Astrocyte of the spinal cord (primary cell): Measurements from ENCODE around the gene PRDM13.

Experiments used
- DNase-seq: peaks from one replicate; pipeline ENCODE4 v3.0.0; 2011; ENCODE audit warnings: low read depth, low spot score
- H3K4me3 ChIP-seq: 2 replicates; pipeline ENCODE4 v1.5.1; 2011; ENCODE audit warnings: low read depth, mild to moderate bottlenecking, low read length, moderate library complexity
- in situ Hi-C: cut with HindIII; loops from 2 replicates; pipeline ENCODE4 v1.10.0; 2017; ENCODE audit warnings: low sequenced_read_pairs
- TF ChIP-seq, protein P1 (sequence below): IDR thresholded peaks from 2 replicates; pipeline ENCODE4 v1.5.1; 2012; ENCODE audit warnings: low read depth, mild to moderate bottlenecking, low read length, inconsistent platforms

The PRDM13 gene

DNA sequence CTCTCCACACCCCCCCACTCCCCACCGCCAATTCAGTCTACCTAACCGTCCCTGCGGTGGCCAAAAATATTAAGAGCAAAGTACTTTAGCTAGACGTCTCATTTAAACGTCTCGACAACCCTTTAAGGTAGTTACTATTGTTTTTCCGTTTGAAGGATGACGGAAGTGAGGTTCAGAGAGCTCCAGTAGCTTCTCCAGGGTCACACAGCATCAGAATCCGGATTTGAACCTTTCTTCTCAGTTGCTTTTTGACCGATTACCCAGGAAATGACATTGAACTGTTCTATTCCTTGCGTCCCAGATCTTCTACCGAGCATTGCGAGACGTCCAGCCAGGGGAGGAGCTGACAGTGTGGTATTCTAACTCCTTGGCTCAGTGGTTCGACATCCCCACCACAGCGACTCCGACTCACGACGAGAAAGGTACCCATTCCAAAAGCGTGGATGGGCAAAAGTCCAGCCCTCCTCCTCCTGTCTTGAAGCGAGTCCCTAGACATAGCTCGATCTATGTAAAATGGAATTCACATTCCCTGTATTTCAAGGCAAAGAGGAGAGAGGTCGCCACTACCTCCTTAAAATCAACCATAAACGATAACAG lies 2.4 kb downstream of the PRDM13 start:
- H3K4me3 ChIP-seq = no peak overlapping the region
- TF ChIP-seq, protein P1, sequence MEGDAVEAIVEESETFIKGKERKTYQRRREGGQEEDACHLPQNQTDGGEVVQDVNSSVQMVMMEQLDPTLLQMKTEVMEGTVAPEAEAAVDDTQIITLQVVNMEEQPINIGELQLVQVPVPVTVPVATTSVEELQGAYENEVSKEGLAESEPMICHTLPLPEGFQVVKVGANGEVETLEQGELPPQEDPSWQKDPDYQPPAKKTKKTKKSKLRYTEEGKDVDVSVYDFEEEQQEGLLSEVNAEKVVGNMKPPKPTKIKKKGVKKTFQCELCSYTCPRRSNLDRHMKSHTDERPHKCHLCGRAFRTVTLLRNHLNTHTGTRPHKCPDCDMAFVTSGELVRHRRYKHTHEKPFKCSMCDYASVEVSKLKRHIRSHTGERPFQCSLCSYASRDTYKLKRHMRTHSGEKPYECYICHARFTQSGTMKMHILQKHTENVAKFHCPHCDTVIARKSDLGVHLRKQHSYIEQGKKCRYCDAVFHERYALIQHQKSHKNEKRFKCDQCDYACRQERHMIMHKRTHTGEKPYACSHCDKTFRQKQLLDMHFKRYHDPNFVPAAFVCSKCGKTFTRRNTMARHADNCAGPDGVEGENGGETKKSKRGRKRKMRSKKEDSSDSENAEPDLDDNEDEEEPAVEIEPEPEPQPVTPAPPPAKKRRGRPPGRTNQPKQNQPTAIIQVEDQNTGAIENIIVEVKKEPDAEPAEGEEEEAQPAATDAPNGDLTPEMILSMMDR = no peak
- in situ Hi-C loops = no loop called here
- no peak for DNase-seq

DNA sequence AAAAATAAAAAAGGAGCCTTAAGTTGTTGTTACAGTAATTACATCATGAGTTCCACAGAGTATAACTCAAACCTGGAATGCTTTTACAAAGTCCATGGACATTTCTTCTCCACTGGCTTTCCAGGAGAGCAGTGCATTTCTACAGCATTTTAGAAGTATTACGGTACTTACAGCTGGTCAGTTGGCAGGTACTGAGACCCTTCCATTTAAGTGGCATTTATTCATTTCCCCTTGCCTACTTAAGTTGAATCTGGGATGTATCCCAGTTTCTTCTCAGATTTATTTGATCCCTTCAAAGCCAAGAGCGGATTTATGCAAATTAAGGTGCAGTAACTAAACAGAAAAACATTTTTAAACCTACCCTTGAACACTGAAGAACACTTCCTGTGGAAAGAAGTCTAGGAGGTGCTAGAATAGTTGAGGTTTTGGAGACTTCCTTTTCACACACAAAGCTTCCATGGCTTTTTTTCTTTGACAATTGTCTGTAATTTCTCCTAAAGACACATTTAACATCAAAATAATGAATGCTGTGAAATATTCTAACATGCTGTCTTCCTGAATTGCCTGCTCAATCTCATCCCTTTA lies 3.4 kb downstream of the PRDM13 start:
- TF ChIP-seq, protein P1 = no peak
- in situ Hi-C loops = no loop called here
- no peak for DNase-seq

DNA sequence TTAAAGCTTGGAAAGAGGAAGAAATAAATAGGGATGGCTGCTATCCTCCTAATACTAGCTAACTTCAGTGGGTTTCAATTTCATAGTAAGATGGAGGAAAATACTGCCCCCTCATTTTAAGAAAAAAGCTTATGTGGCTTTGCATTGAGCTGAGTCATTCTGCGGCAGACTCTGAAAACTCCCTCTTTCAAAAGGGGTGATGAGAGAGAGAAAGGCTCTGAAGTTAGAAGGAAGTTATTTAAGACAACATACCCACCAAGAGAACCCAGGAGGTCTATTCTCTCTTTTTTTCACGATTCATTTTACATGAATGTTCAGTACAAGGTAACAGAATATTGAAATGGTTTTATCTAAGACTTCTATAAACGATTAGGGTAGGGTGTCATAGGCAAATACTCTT lies 4.5 kb downstream of the PRDM13 start:
- H3K4me3 ChIP-seq = no peak overlapping the region
- DNase-seq = no peak
- TF ChIP-seq, protein P1 = no peak
- in situ Hi-C loops = no loop called here

More for the DNA sequence above, 3.4 kb downstream of the PRDM13 start:
- no peak overlapping the region for H3K4me3 ChIP-seq

DNA sequence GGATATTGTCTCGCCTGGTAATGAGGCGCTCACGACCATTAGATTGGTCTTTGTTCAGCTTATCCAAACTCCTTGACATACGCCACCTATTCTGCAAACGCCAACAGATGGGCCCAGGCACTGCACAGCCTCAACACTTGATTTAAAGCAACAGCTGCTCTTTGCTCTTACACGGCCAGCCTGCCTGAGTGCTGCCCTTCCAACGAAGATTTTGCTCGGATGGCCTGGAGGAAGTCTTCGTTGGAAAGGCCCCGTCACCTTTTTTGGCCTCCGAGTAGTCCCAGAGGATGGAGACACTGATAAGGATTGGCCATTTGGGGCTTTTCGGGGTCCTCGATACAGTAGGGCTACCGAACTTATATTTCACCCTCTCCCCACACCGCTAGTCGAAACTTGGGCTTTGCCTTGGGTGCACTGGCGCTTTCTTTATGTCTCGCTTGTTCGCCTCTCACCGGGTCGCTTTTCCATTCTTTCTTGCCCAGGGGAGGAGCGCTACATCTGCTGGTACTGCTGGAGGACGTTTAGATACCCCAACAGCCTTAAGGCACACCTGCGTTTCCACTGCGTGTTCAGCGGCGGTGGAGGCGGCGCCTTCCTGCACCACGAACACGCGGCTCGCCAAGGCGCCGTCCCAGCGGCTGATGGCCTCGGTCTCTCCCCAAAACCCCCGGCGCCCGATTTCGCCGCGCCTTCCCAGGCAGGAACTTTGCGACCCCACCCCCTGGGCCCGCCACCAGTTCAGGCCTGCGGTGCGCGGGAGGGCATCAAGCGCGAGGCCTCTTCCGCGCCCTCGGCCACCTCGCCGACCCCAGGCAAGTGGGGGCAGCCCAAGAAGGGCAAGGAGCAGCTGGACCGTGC lies 6.1 kb downstream of the PRDM13 start:
- in situ Hi-C loops = no loop called here
- no peak for DNase-seq
- TF ChIP-seq, protein P1 = no peak
- no peak overlapping the region for H3K4me3 ChIP-seq

DNA sequence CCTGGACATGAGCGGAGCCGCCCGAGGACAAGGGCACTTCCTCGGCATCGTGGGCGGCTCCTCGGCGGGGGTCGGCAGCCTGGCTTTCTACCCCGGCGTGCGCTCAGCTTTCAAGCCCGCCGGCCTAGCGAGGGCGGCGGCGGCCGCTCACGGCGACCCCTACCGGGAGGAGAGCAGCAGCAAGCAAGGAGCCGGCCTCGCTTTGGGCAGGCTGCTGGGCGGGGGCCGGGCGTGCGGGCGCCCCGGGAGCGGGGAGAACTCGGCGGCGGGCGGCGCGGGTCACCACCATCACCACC lies 6.7 kb downstream of the PRDM13 start:
- no peak overlapping the region for H3K4me3 ChIP-seq
- TF ChIP-seq, protein P1 = peak; percentile 36
- no peak for DNase-seq
- in situ Hi-C loops = no loop called here

DNA sequence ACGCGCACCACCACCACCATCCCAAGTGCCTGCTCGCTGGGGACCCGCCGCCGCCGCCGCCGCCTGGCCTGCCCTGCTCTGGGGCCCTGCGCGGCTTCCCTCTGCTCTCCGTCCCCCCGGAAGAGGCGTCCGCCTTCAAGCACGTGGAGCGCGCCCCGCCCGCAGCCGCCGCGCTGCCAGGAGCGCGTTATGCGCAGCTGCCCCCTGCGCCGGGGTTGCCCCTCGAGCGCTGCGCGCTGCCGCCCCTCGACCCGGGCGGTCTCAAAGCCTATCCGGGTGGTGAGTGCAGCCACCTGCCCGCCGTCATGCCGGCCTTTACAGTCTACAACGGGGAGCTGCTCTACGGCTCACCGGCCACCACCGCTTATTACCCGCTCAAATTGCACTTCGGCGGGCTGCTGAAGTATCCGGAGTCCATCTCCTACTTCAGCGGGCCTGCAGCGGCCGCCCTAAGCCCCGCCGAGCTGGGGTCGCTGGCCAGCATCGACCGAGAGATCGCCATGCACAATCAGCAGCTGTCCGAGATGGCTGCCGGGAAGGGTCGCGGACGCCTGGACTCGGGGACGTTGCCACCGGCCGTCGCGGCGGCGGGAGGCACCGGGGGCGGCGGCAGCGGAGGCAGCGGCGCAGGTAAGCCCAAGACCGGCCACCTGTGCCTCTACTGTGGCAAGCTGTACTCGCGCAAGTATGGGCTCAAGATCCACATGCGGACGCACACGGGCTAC lies 7.2 kb downstream of the PRDM13 start:
- H3K4me3 ChIP-seq = no peak overlapping the region
- TF ChIP-seq, protein P1 = no peak
- in situ Hi-C loops = no loop called here
- DNase-seq = no peak
